Gastrocnemius medialis (tissue), 4 donors: ENCODE measurements around the gene TNPO3. TPM values are rescaled to one million over a fixed set of nuclear protein-coding genes. Genes with fewer than 3 reads are reported as not detected.

ENCODE experiments used
- ATAC-seq, 2 donors: fragments of 150-250 bp; one replicate each; pipeline ENCODE4 v1.9.1; 2016
- DNase-seq, 2 donors: peaks; one replicate each; pipeline ENCODE4 v3.0.0-alpha.2; 2019
- H3K27ac ChIP-seq, 4 donors: fragments of 200-600 bp; sonication (generic); 1 replicate in 1 of 4; 2 replicates in 3 of 4; pipeline ENCODE4 v1.5.1; 2016 to 2018; ENCODE audit warnings: mild to moderate bottlenecking in 2 of 4, moderate library complexity in 1 of 4
- H3K27me3 ChIP-seq, 3 donors: fragments of 200-600 bp; sonication (generic) in 2 of 3; 1 replicate in 1 of 3; 2 replicates in 2 of 3; pipeline versions ENCODE4 v1.5.1 to v1.6.0; 2016 to 2019; ENCODE audit warnings: mild to moderate bottlenecking in 1 of 3, moderate library complexity in 1 of 3
- H3K36me3 ChIP-seq, 2 donors: fragments of 200-600 bp; sonication (generic) in 1 of 2; one replicate each; pipeline ENCODE4 v1.5.1; 2017 to 2018
- H3K4me1 ChIP-seq, 2 donors: fragments of 200-600 bp; sonication (generic) in 1 of 2; one replicate each; pipeline ENCODE4 v1.5.1; 2016 to 2017; ENCODE audit warnings: mild to moderate bottlenecking in 2 of 2
- H3K4me3 ChIP-seq, 4 donors: fragments of 200-600 bp; sonication (generic) in 3 of 4; 1 replicate in 1 of 4; 2 replicates in 3 of 4; pipeline ENCODE4 v1.5.1; 2016 to 2019; ENCODE audit warnings: mild to moderate bottlenecking in 2 of 4
- H3K9me3 ChIP-seq, 3 donors: fragments of 200-600 bp; sonication (generic) in 2 of 3; 1 replicate in 1 of 3; 2 replicates in 2 of 3; pipeline ENCODE4 v1.5.1; 2016 to 2019
- CTCF ChIP-seq, 5 experiments: fragments of 450-650 bp in 3 of 5; fragments of 200-600 bp in 2 of 5; sonication (generic) in 2 of 5; IDR thresholded peaks in 4 of 5; conservative IDR thresholded peaks in 1 of 5; 1 replicate in 4 of 5; 2 replicates in 1 of 5; pipeline ENCODE4 v1.5.1; 2016 to 2019; ENCODE audit warnings: antibody characterized with exemption in 5 of 5, mild to moderate bottlenecking in 3 of 5, moderate library complexity in 3 of 5
- POLR2A ChIP-seq, 2 donors: fragments of 450-650 bp; IDR thresholded peaks; one replicate each; pipeline ENCODE4 v1.6.1; 2017; ENCODE audit warnings: antibody characterized with exemption in 2 of 2, mild to moderate bottlenecking in 2 of 2, moderate library complexity in 2 of 2
- in situ Hi-C, 4 donors: fragments of 200-750 bp; cut with MboI; loops; one replicate each; pipeline versions ENCODE4 v1.15.0 to v1.8.0; 2017; ENCODE audit warnings: low sequenced_read_pairs in 4 of 4
- intact Hi-C: fragments of 100-400 bp; cut with DNase I; formaldehyde crosslinking; loops from one replicate; pipeline ENCODE4 v1.15.1; 2023; ENCODE audit warnings: low total_unique reads
- total RNA-seq, 4 donors: library from RNA; depleted of rRNA; stranded (reverse); fragments of >200 nt; gene quantifications; one replicate each; pipeline versions ENCODE4 v1.1.0 to v1.2.3, GENCODE V29; 2016

TNPO3 gene
- total RNA-seq, 4 donors from 2014 or later = 39.1 to 50.9 (median 50.5) TPM

- TF ChIP-seq POLR2A (IDR thresholded peaks at IDR 0.05) (no peak), CTCF (IDR thresholded peaks at IDR 0.05 in 4 of 5, conservative IDR thresholded peaks at IDR 0.05 in 1 of 5) (peak; percentile 83 to 98 (median 92))
- no peaks in the 10 kb centered on the region for H3K4me1 ChIP-seq
- no peaks in the 10 kb centered on the region for H3K9me3 ChIP-seq
- H3K27me3 ChIP-seq = no peaks in the 10 kb centered on the region
- no peak overlapping the region for H3K4me3 ChIP-seq
- no peaks in the 10 kb centered on the region for H3K36me3 ChIP-seq
- ATAC-seq = peak; percentile 75 to 91
- intact Hi-C loops = loop anchor here (1.0 kb wide), 1 partner anchor 187 kb away; no protein-coding TSS in a partner anchor
- H3K27ac ChIP-seq = no peak overlapping the region
- peak; percentile 44 to 67 for DNase-seq
- in situ Hi-C loops = loop anchor here in 3 of 4 donors (5.0 to 10.0 kb wide), 2 partner anchors 187 to 189 kb away; no protein-coding TSS in a partner anchor
Observed at GRCh38 chr7:129091484-129092002, 36.6 kb upstream of the TNPO3 start.

GRCh38 chr7:129090300-129090907 is 35.5 kb upstream of the TNPO3 start:
- Histone ChIP-seq H3K27ac (no peak overlapping the region), H3K36me3 (no peaks in the 10 kb centered on the region), H3K9me3 (no peaks in the 10 kb centered on the region), H3K27me3 (no peaks in the 10 kb centered on the region), H3K4me3 (no peak overlapping the region), H3K4me1 (no peaks in the 10 kb centered on the region)
- intact Hi-C loops (no loop called here), in situ Hi-C loops (loop anchor here in 3 of 4 donors (5.0 to 10.0 kb wide), 2 partner anchors 186 to 188 kb away; no protein-coding TSS in a partner anchor)
- TF ChIP-seq POLR2A (IDR thresholded peaks at IDR 0.05) = no peak
- TF ChIP-seq CTCF (IDR thresholded peaks at IDR 0.05 in 4 of 5, conservative IDR thresholded peaks at IDR 0.05 in 1 of 5) = no peak
- DNase-seq (no peak), ATAC-seq (no peak)

GRCh38 chr7:129089521-129090212 is 34.8 kb upstream of the TNPO3 start:
- Histone ChIP-seq H3K4me3 (no peak overlapping the region), H3K27me3 (no peaks in the 10 kb centered on the region), H3K27ac (no peak overlapping the region), H3K36me3 (no peaks in the 10 kb centered on the region), H3K9me3 (no peaks in the 10 kb centered on the region), H3K4me1 (no peaks in the 10 kb centered on the region)
- ATAC-seq (no peak), DNase-seq (no peak)
- intact Hi-C loops = no loop called here
- TF ChIP-seq POLR2A (IDR thresholded peaks at IDR 0.05) (no peak), CTCF (IDR thresholded peaks at IDR 0.05 in 4 of 5, conservative IDR thresholded peaks at IDR 0.05 in 1 of 5) (no peak)
- in situ Hi-C loops = loop anchor here in 3 of 4 donors (5.0 to 10.0 kb wide), 2 partner anchors 185 to 187 kb away; no protein-coding TSS in a partner anchor

- Histone ChIP-seq H3K4me3 (no peak overlapping the region), H3K9me3 (no peaks in the 10 kb centered on the region), H3K36me3 (no peaks in the 10 kb centered on the region), H3K4me1 (no peaks in the 10 kb centered on the region), H3K27ac (no peak overlapping the region), H3K27me3 (no peaks in the 10 kb centered on the region)
- in situ Hi-C loops (no loop called here), intact Hi-C loops (no loop called here)
- no peak for ATAC-seq
- no peak for TF ChIP-seq CTCF (IDR thresholded peaks at IDR 0.05 in 4 of 5, conservative IDR thresholded peaks at IDR 0.05 in 1 of 5)
- no peak for TF ChIP-seq POLR2A (IDR thresholded peaks at IDR 0.05)
- DNase-seq = no peak
Observed at GRCh38 chr7:129084801-129085551, 30.1 kb upstream of the TNPO3 start.
